ENCODE data around the gene APLP2. TPM values are rescaled to one million over a fixed set of nuclear protein-coding genes. Genes with fewer than 3 reads are reported as not detected.

APLP2 gene
- total and polyA plus RNA-seq, 2 of the 4 experiments (the other 2 are of a cell fraction): 127 to 235 TPM

DNA sequence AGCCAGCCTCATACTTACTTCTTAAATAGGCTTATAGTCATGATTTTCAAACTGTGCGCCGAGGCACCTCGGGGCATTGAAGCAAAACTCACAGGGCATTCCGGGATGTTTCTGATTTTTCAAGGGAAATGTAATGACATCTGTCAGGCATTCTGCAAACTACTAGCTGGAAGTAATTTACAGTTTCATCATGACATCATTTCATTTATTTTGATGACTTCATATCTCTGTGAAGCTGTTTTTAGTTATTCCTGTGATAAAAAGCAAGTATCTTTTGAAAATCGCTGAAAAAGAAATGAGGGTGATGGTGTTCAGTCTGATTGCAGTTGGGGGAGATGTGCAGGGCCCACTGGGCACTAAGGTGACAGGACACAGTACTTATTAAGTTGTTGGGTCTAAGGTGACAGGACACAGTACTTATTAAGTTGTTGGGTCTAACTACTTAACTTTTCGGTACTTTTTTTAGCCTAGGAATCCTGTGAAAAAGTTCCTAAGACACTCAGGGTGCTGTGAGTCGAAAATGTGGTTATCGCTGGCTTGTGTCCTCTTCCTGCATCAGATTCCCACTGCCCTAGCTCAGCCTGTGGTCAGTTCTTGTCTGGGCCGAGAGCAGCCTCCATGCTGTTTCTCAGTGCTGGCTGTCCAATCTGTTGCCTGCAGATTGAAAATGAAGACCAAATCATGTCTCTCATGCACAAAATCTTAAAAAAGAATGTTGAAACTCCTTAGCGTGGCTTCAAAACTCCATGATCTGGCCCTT lies 42.6 kb downstream of the APLP2 start:
- POLR2A ChIA-PET (ENCODE audit: unreplicated experiment): no interaction called here
- Histone ChIP-seq H3K9me1 (ENCODE audit: insufficient read depth, low read length) (peaks cover 4% of the 10 kb centered on the region), H3K9ac (ENCODE audit: low read depth, low read length) (no peak overlapping the region), H4K20me1 (ENCODE audit: insufficient read depth, low read length) (peaks cover 29% of the 10 kb centered on the region; the same call in 1 of the 2 replicates), H4K91ac (ENCODE audit: insufficient read depth, low read depth, low read length) (no peak overlapping the region), H3K4me3 (ENCODE audit: insufficient read depth, low read depth, low read length) (no peak overlapping the region), H3K79me1 (ENCODE audit: low read depth in 1 of 2, low read length in 2 of 2) (peaks cover 7 to 11% of the 10 kb centered on the region in 2 experiments), H4K5ac (ENCODE audit: low read depth, low read length) (no peak overlapping the region), H2AFZ (replicated peaks; ENCODE audit: low read length, poor library complexity) (no peak overlapping the region), H3K23ac (ENCODE audit: low read depth, low read length) (no peak overlapping the region), H3K4ac (ENCODE audit: low read depth, low read length) (no peak overlapping the region), H2BK120ac (ENCODE audit: low read depth, low read length) (no peak overlapping the region), H3K56ac (ENCODE audit: extremely low read depth, insufficient read depth, low read length) (no peak overlapping the region), H3K27me3 (ENCODE audit: control insufficient read depth, insufficient read depth, low read length) (peaks cover 6% of the 10 kb centered on the region), H2BK5ac (ENCODE audit: low read depth, low read length, poor library complexity, severe bottlenecking) (no peak overlapping the region), H2AK9ac (replicated peaks; ENCODE audit: low read depth, low read length, poor library complexity) (no peak overlapping the region), H3K4me1 (ENCODE audit: control insufficient read depth, insufficient read depth, low read length) (no peaks in the 10 kb centered on the region), H4K8ac (ENCODE audit: low read depth in 2 of 2, low read length in 2 of 2) (no peak overlapping the region), H2BK20ac (ENCODE audit: low read depth, low read length) (no peak overlapping the region), H2BK15ac (ENCODE audit: low read depth, low read length) (no peak overlapping the region), H2AK5ac (ENCODE audit: low read depth, low read length) (no peak overlapping the region), H3K9me3 (ENCODE audit: control insufficient read depth, insufficient read depth, low read length) (no peaks in the 10 kb centered on the region), H3K18ac (ENCODE audit: low read depth, low read length) (no peak overlapping the region), H3K36me3 (ENCODE audit: control insufficient read depth, insufficient read depth, low read length) (peaks cover 16% of the 10 kb centered on the region), H3K14ac (replicated peaks; ENCODE audit: low read depth, low read length) (no peak overlapping the region), H3K4me2 (ENCODE audit: low read depth, low read length) (no peak overlapping the region), H3K27ac (ENCODE audit: insufficient read depth, low read length) (no peak overlapping the region)
- 98% methylated on average over 5 of the region's 10 CpGs; no CpG with 5 or more reads in 1 of the 2 experiments for WGBS, 2 experiments (ENCODE audit: extremely low coverage in 2 of 2, insufficient read length in 1 of 2)
- intact Hi-C loops (cut with micrococcal nuclease): no loop called here
- CTCF ChIA-PET: no interaction called here
- TF ChIP-seq CTCF (conservative IDR thresholded peaks at IDR 0.05; ENCODE audit: low read depth, low read length) (no peak), POLR2A (IDR thresholded peaks at IDR 0.05; ENCODE audit: low read depth, low read length) (no peak), SMC3 (IDR thresholded peaks at IDR 0.05; ENCODE audit: low read depth, low read length) (no peak), MXI1 (IDR thresholded peaks at IDR 0.05; ENCODE audit: borderline replicate concordance, low read depth, low read length) (no peak), MAZ (IDR thresholded peaks at IDR 0.05; ENCODE audit: borderline replicate concordance, low read depth, low read length) (no peak), FOS (IDR thresholded peaks at IDR 0.05; ENCODE audit: low read depth, low read length) (no peak)
- dilution Hi-C loops (cut with HindIII; ENCODE audit: low sequenced_read_pairs, unreplicated experiment): no loop called here
- BruUV-seq (replicated peaks): no TSS peak
- in situ Hi-C loops (cut with MboI; ENCODE audit: low sequenced_read_pairs): no loop called here
- no peak for ATAC-seq (ENCODE audit: low read depth)
- DNase-seq: no peak
